GM19455 (cell line): ENCODE results near the gene ADCY4.

Source experiments
- ATAC-seq: cut with Tn5 transposase; IDR thresholded peaks from one replicate; pipeline ENCODE4 v1.9.1; 2021; ENCODE audit not compliant: unreplicated experiment

The ADCY4 gene

DNA sequence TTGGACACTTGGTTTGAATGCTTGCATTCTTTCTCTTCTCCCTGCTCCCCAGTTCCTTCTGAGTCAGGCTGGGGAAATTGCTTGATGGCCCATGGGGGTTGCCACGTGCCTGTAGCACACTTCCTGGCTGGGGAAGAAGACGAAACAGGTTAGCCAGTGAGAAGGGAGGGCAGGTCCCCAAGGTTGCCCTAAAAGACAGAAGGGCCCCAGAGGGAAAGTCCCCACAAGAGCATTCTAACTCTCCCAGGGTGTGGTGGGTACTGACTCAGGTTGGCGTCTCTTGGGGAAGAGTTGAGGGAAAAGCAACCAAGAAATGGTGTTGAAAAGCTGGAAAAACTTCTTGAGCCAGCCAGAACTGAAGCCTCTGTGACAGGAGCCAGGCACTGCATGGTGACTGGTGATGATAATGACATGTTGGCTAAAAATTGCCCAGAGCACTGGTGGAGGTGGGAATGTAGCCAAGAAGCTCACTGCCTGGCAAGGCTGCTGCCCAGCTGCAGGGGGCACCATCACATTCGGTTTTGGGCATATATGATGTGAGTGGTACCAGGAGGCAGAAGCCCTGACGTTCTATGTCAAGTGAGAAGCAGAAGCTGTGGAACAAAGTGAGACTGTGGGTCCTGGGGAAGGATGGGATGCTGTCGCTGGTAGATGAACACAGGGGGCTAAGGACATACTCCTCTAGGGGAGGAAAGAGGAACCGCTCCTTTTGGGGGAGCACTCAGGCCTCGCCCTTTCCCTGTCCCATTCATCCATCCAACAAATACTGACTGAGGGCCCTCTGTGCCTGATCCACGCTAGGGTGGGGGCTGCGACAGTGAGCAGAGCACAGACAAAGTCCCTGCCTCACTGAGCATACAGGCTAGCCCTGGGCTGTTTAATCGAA, 55.3 kb downstream of the ADCY4 start:
- ATAC-seq = no peak

DNA sequence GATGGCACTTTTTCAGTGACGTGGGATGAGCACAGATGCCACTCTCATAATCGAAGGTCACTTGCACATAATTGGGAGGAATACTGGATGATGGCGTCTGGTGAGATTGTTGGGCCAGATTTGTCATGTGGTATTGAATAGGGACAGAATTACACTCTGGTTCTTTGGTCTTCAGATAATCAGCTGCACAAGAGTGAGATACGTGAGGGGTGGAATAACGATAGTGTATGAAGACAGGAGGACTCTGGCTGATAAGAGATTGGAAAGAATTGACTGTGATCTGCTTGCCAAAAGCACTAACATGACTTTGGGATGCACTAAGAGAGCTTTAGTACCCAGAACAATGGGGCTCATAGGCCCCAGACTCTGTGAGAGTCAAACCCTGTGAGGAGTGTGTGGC, 56.4 kb downstream of the ADCY4 start:
- ATAC-seq = no peak

DNA sequence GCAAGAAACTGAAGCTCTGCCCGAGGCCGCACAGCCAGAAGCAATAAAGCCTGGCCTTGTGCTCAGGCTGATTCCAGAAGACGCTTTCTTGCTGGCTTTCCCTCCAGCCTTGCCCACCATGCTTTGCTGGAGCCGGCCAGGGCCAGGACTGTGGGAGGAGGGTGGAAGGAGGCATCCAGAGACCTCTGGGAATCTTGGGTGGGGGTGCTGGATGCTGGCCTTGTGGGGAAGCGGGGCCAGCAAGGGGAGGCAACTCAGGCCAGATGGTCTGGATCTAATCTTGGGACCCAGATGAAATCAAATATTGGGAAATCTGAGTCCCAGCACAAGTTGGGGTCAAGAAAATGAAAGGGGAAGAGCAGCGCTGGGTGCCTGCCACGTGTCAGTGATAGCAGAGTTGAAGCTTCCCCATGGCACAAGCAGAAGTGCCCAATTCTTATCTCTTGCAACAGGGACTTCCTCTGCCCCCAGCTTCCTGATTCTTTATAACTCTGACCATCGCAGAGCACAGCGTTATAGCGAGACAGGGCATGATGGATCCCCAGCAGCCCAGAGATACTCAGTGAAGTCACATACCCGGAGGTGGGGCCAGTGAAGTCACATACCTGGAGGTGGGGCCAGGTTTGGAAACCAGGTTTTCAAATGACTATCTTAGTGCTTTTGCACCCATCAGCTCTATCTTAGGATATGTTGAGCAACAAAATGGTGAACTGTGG, 57.1 kb downstream of the ADCY4 start:
- no peak for ATAC-seq

DNA sequence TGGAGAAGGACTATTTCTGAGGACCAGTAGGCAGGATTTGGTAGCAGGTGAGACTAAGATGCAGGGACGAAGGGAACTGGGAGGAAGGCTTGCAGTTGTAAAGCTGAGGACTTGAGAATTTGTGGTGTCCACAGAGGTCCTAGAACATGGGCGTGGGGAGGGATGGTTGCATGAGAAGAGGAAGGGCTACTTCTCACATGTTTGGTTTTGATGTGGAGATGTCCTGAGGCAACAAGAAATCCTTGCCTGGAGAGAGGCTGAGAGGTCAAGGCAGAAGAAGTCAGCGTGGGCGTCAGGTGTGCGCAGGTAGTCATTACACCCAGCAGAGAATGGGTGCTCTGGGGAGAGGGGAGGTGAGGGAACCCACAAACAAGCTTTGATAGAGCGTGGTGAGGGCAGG, 57.8 kb downstream of the ADCY4 start:
- no peak for ATAC-seq

DNA sequence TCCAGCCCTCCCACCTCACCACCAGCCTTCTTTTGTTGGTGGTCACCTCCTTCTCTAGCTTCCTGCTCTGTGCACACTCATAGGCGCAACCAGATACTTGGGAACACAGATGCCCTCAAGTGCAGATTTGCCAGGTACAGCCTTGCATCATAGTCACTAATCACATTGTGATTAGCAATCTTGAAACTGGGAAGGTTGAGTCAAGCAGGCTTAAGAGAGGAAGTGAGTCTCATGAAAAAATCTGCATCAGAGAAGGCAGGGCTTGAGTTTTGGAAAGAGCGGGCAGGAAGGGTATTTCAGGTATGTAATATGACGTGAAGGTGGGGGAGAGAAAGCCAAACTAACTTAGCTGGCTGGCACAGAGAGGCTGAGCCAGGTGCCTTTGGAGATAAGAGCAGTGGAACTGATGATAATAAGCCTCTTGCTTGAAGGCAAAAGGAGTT, 60.7 kb downstream of the ADCY4 start:
- ATAC-seq = peak; percentile 37

DNA sequence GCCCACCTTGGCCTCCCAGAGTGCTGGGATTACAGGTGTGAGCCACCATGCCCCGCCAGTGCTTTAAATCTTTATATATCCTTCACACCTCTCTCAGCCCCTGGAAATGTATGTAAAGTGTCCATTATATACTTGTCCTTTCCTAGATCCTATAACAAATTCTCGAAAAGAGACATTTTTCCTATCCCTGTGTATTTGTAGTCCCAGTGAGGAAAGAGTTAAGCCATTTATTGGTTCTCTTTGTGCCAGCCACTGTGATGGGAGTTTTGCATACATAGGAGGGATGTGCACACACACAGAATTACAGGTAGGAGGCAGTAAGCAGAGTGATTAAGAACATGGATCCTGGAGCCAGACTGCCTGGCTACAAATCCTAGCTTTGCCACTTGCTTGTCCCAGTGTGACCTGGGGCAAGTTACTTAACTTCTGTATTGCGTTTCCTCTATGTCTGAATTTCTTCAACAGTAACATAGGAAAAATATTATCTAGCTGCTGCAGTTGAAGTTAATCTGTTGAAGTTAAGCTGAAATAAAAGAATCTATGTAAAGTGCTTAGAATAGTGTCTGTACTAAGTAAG, 61.4 kb downstream of the ADCY4 start:
- ATAC-seq = no peak

DNA sequence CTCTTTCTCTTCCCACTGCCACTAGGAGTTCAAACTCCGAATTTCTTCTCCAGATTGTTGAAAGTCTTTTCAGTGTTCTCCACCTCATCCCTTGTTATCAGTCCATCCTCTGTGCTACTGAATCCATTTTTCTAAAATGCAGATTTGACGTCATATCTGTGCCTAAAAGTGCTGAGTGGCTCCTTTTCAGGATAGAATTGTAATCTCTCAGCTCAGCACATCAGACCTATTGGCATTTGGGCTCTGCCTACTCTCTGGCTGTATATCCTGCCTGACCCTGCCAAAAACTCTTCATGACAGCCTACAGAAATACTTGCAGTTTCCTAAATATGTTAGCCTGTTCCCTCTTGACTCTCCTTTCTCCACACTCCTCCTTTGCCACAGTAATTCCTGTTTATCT, 62.4 kb downstream of the ADCY4 start:
- ATAC-seq = no peak

DNA sequence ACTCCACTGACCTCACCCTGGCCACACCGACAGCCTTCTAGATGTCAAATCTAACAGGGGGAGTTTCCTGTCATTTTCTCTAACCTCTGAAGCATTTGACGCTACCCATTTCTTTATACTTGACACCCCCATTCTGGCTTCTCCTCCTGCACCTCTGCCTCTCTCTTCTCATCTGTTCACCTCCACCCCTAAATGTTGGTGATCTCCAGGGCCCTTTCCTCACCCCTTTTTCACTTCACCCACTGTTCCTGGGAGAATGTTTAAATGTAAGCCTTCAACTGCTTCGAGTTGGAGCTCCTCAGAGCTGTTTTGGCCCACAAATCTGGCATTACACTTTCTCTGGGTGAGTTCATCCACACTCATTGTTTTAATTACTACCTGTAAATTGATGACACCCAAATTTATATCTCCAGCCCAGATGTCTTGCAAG, 63.0 kb downstream of the ADCY4 start:
- ATAC-seq = no peak

DNA sequence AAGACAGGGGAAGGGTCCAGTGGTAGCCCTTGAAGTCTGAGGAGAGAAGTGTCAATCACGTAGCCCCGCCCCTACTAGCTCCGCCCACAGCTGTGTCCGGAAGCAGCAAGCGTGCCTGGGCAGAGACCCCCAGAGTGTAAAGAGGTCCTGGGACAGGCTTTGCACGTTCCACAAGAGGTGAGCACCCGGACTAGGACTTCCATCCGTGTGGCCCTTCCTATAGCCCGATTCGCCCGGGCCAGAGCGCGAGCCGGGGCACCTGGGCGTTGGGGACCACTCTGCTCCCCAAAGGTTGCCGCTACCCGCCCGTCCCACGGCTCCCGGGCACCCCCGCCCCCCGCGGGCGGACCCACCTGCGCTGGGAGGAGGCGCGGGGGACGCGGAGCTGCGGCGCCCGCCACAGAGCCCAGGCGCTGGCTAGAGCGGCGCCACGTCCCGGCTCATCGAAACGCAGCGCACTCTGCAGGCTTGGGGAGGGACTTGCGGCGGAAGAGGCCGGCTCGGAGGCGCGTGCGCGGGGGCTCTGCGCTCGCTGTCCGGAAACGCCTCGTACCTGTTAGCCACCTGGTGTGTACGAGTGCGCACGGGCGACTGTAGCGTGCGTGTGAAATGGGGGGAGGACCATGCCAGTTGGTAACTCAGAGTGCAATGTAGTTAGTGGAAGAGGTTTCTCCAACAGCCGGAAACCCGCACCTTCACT, 63.6 kb downstream of the ADCY4 start, which contains the start of gene RABGGTA:
Gene RABGGTA, minus strand, starts transcription at position 464 of the 700 bp plus-strand sequence. CDS start 482 bp downstream, outside the sequence.
- ATAC-seq = peak; percentile 80

DNA sequence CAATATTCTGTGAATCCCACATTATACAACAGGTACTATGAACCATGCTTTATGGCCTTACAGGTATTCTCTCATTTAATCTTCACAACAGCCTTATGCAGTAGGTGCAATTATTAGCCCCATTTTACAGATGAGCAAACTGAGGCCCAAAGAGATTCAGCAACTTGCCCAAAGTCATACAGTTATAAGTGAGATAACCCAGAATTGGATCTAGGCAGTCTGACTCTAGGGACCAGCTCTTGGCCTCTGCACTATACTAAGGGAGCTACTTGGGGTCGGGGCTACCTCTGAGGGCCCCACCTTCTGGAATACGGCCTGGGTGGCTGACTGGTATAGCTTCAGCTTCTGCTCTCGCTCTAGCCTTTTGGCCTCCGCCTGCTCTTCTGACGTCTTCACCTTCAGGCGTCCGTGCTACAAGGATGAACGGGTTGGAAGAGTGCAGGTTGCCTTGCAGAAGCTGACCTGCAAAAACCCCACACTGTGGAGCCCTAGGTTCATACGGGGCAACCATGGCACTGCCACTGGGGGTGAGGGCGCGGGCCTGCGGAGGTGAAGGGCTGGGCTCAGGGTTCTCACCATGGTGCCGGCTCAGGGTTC, 64.2 kb downstream of the ADCY4 start:
- ATAC-seq = peak; percentile 3

DNA sequence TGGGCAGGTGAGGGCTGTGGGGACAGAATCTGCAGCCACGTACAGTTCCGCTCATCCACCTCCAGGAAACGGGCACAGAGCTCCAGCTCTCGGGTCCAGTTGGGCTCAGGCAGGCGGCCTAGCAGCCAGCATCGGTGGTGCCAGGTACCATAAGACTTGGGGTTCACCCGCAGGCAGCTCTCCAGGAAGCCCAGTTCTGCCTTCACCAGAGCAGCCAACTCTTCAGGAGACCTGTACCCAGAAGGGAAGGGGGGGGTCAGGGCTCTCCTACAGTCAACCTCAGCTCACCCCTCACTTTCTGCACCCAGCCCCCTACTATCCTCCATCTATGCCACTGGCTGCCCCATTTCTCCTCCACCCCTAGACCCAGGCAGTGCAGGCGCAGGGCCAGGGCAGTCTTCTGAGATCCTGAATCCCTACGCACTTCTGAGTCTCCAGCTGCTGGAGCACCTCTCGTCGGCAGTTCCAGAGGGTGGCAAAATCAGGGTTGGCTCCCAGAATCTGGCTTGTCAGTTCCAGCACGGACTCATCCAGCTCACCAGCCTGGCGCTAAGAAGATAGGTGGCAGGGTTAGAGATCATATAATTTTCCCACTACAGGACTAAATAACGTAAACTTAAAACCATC, 64.8 kb downstream of the ADCY4 start:
- ATAC-seq = no peak

DNA sequence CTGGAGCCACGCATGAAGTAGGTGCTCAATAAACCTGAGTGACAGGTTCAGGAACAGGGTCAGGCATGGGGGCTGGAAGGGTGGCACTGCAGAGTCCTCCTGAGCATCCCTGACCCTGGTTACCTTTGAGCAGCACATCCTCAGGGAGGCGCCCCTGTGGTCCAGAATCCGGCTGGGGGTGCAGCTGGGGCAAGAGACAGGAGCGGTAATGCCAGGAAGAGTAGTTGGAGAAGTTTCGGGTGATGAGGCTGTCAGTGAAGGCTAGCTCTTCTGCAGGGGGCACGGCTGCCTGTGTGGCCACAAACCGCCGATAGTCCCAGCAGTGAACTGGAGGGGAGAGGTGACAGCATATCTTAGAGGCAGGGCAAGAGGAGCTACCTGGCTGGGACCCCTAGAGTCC, 65.5 kb downstream of the ADCY4 start:
- ATAC-seq = no peak
